ENCODE results near the gene DCST1. TPM values are rescaled to one million over a fixed set of nuclear protein-coding genes. Genes with fewer than 3 reads are reported as not detected.
A peak's percentile ranks its signal among the peaks of the same experiment; 100 is the strongest.
"Not testable (repeated sequence)": the region's sequence is repeated elsewhere in the genome, so short reads cannot be mapped to it uniquely, and the experiment has no call there.

The DCST1 gene
- polyA plus RNA-seq (2011; rRNA removed) (0.06 TPM in 1 of 2 replicates, not detected in the other), polyA plus RNA-seq (2017; fragmentation: RNase III; extraction: RNeasy Plus Mini Kit Qiagen cat#74134 plus additional on column Dnase treatment) (not detected in 3 replicates), polyA minus RNA-seq (2011; rRNA and poly(A)+ RNA removed) (0.25 TPM in 1 of 2 replicates, not detected in the other)
- polyA plus RNA-seq (2012; cell fraction: cytosol; rRNA removed): 0.03 and 0.04 TPM in 2 replicates
- 0.08 TPM in 1 of 2 replicates, not detected in the other for polyA plus RNA-seq (2012; cell fraction: nucleus; rRNA removed)

GRCh38 chr1:155033524-155033923, at the start of gene DCST1, which contains the start of gene DCST2:
Gene DCST1, plus strand, starts transcription at chr1:155033824. Its CDS starts 213 bp downstream, at chr1:155034037.
Gene DCST2, minus strand, starts transcription at chr1:155033781. Its CDS starts 80 bp downstream, at chr1:155033701.
- no peak within 1 kb of the TSS; a peak in 1 of 6 replicates for H3K27ac ChIP-seq
- ChIA-PET CTCF (interaction anchor here (1.8 kb wide), 1 partner anchor 52 kb away, joined by 6 read pairs; no protein-coding TSS in a partner anchor), POLR2A (no interaction called here)
- ATAC-seq: no peak
- H3K4me2 ChIP-seq: no peak within 1 kb of the TSS
- H3K9me3 ChIP-seq: no peaks in the 10 kb centered on the region
- peaks cover 8% of the 10 kb centered on the region for H3K4me1 ChIP-seq
- WGBS (ENCODE audit: missing lambda C conversion rate): 90% methylated on average over 9 of the region's 9 CpGs
- FAIRE-seq: no peak
- no peak within 1 kb of the TSS for H3K4me3 ChIP-seq
- no peak for DNase-seq (ENCODE audit: low read depth in 1 of 2, low spot score in 1 of 2)
- TF ChIP-seq RARB (CRISPR knock-in tag; IDR thresholded peaks at IDR 0.05) (no peak), EHF (CRISPR knock-in tag; IDR thresholded peaks at IDR 0.05) (no peak), HOXA7 (CRISPR knock-in tag; IDR thresholded peaks at IDR 0.05) (no peak), ZFP36 (IDR thresholded peaks at IDR 0.05; ENCODE audit: borderline replicate concordance, partially characterized antibody) (no peak), HEYL (CRISPR knock-in tag; IDR thresholded peaks at IDR 0.05) (no peak), NPAS2 (CRISPR knock-in tag; IDR thresholded peaks at IDR 0.05; ENCODE audit: borderline replicate concordance) (no peak), FOSL2 (IDR thresholded peaks at IDR 0.05) (no peak), FOSL2 (CRISPR knock-in tag; IDR thresholded peaks at IDR 0.05) (no peak), REST (IDR thresholded peaks at IDR 0.05) (no peak), POLR2A (IDR thresholded peaks at IDR 0.05; ENCODE audit: low read length) (no peak), BCL3 (IDR thresholded peaks at IDR 0.05) (no peak), RFX5 (IDR thresholded peaks at IDR 0.05) (no peak), TFCP2L1 (CRISPR knock-in tag; IDR thresholded peaks at IDR 0.05) (no peak), HOXB5 (CRISPR knock-in tag; IDR thresholded peaks at IDR 0.05) (no peak), E2F6 (IDR thresholded peaks at IDR 0.05; ENCODE audit: borderline replicate concordance, low read depth) (no peak)

- not testable (repeated sequence) for FAIRE-seq
- CTCF ChIA-PET: interaction anchor here (1.2 kb wide), 1 partner anchor 105 kb away, joined by 3 read pairs; no protein-coding TSS in a partner anchor
- 91% methylated on average over 4 of the region's 4 CpGs for WGBS (ENCODE audit: missing lambda C conversion rate)
These were observed 46.9 kb upstream of the DCST1 start for GRCh38 chr1:154986736-154987135.

GRCh38 chr1:154987326-154987725, 46.3 kb upstream of the DCST1 start:
- WGBS (ENCODE audit: missing lambda C conversion rate): 87% methylated on average over 6 of the region's 6 CpGs
- peak overlapping the region in 1 of 2 experiments; percentile 45; a peak in 2 of 6 replicates for H3K27ac ChIP-seq
- DNase-seq (ENCODE audit: low read depth in 1 of 2, low spot score in 1 of 2) (no peak), ATAC-seq (no peak), FAIRE-seq (no peak)
- H3K9me3 ChIP-seq: no peaks in the 10 kb centered on the region
- ChIA-PET CTCF (interaction anchor here (0.6 to 1.6 kb wide), 4 partner anchors 98 to 588 kb away, joined by 3 read pairs; no protein-coding TSS in a partner anchor), POLR2A (interaction anchor here (0.9 to 1.1 kb wide), 2 partner anchors 14 kb away, joined by 3 read pairs; no protein-coding TSS in a partner anchor)
- H3K4me1 ChIP-seq: peaks cover 20% of the 10 kb centered on the region
- no peak overlapping the region for H3K4me2 ChIP-seq
- TF ChIP-seq ESRRA (IDR thresholded peaks at IDR 0.05; ENCODE audit: borderline replicate concordance, low read length) (no peak), RARB (CRISPR knock-in tag; IDR thresholded peaks at IDR 0.05) (no peak), FOSB (CRISPR knock-in tag; IDR thresholded peaks at IDR 0.05) (no peak), KDM1A (IDR thresholded peaks at IDR 0.05; ENCODE audit: low read depth) (no peak), HDAC2 (IDR thresholded peaks at IDR 0.05) (no peak), MYC (IDR thresholded peaks at IDR 0.05; ENCODE audit: borderline replicate concordance, low read length) (no peak), RAD21 (conservative IDR thresholded peaks at IDR 0.05 in 1 of 2, IDR thresholded peaks at IDR 0.05 in 1 of 2) (no peak), EHF (CRISPR knock-in tag; IDR thresholded peaks at IDR 0.05) (no peak), JUN (IDR thresholded peaks at IDR 0.05) (no peak), ZFP36 (IDR thresholded peaks at IDR 0.05; ENCODE audit: borderline replicate concordance, partially characterized antibody) (no peak), TP53 (CRISPR knock-in tag; IDR thresholded peaks at IDR 0.05) (no peak), NPAS2 (CRISPR knock-in tag; IDR thresholded peaks at IDR 0.05; ENCODE audit: borderline replicate concordance) (no peak), HOXB5 (CRISPR knock-in tag; IDR thresholded peaks at IDR 0.05) (no peak)
- H3K4me3 ChIP-seq: no peak overlapping the region

More at GRCh38 chr1:154986736-154987135, 46.9 kb upstream of the DCST1 start:
- POLR2A ChIA-PET: interaction anchor here (1.1 kb wide), 1 partner anchor 13 kb away, joined by 3 read pairs; no protein-coding TSS in a partner anchor
- H3K4me3 ChIP-seq; DNase-seq (ENCODE audit: low read depth in 1 of 2, low spot score in 1 of 2); H3K4me2 ChIP-seq; ATAC-seq; H3K9me3 ChIP-seq: not testable (repeated sequence)
- Histone ChIP-seq H3K4me1 (peaks cover 21% of the 10 kb centered on the region), H3K27ac (peak overlapping the region in 1 of 2 experiments; percentile 45; a peak in 1 of 6 replicates)

Measured in A549 (cell line).